Neural progenitor cell (in vitro differentiated cells): Measurements from ENCODE around the gene PARK7.

Source experiments
- EZH2 ChIP-seq: fragments of 200-600 bp; sonication (generic); IDR thresholded peaks from 2 replicates; pipeline ENCODE4 v1.6.1; 2017; ENCODE audit warnings: antibody characterized with exemption, mild to moderate bottlenecking, moderate library complexity
- EZH2phosphoT487 ChIP-seq: fragments of 200-600 bp; sonication (generic); IDR thresholded peaks from 2 replicates; pipeline ENCODE4 v1.6.1; 2017; ENCODE audit warnings: antibody characterized with exemption
- TF ChIP-seq, protein P1 (sequence below): fragments of 200-600 bp; sonication (generic); IDR thresholded peaks from 2 replicates; pipeline ENCODE4 v1.5.1; 2017; ENCODE audit warnings: antibody characterized with exemption, mild to moderate bottlenecking

DNA sequence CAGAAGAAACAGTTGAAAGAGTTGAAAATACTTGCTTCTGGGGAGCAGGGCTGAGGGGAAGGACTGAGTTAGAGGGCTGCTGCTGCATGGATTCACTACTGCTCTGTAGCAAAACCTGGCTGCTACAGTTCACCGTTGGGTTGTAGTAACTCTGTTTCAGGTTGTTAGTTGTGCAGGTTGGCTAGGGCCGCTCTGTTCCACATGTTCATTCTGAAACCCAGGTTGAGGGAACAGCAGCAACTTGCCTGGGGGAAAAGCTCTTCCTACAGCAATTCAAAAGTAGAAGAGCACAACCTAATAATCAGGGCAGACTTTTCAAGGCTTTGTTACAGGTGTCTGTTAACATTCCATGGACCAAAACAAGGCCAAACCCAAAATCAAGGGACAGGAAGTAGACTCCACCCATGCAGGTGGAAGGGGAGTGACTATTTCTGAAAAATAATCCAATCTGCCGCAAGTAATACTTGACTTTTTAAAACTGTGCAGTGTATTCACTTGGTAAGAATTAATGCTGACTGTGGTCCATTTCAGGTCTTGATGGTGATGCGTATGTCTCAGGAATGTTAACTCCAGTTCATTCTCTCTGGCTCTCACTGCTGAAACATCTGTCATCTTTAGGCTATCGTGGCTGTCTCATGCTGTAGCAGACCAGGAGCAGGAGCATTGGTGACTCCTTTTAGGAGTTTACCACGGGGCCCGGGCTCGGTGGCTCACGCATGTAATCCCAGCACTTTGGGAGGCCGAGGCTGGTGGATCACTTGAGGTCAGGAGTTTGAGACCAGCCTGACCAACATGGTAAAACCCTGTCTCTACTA lies 5.1 kb upstream of the PARK7 start:
- TF ChIP-seq, protein P1, sequence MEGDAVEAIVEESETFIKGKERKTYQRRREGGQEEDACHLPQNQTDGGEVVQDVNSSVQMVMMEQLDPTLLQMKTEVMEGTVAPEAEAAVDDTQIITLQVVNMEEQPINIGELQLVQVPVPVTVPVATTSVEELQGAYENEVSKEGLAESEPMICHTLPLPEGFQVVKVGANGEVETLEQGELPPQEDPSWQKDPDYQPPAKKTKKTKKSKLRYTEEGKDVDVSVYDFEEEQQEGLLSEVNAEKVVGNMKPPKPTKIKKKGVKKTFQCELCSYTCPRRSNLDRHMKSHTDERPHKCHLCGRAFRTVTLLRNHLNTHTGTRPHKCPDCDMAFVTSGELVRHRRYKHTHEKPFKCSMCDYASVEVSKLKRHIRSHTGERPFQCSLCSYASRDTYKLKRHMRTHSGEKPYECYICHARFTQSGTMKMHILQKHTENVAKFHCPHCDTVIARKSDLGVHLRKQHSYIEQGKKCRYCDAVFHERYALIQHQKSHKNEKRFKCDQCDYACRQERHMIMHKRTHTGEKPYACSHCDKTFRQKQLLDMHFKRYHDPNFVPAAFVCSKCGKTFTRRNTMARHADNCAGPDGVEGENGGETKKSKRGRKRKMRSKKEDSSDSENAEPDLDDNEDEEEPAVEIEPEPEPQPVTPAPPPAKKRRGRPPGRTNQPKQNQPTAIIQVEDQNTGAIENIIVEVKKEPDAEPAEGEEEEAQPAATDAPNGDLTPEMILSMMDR = no peak
- TF ChIP-seq EZH2 = no peak
- TF ChIP-seq EZH2phosphoT487 = no peak
